ENCODE data around the gene CALHM6. TPM values are rescaled to one million over a fixed set of nuclear protein-coding genes. Genes with fewer than 3 reads are reported as not detected.
A peak's percentile ranks its signal among the peaks of the same experiment; 100 is the strongest.

Gene CALHM6
- total and polyA plus RNA-seq, 10 of the 15 experiments (the other 5 are each of a cell fraction or from before 2014, with no cell fraction given): 0.15 to 3.4 (median 1.3) TPM

GRCh38 chr6:116461932-116462885, 1.0 kb downstream of the CALHM6 start (continued):
- TF ChIP-seq CBFB (IDR thresholded peaks at IDR 0.05; ENCODE audit: low read depth) (0 out of 2 replicates have a peak, but pooled peaks have one; percentile 33), HDAC6 (IDR thresholded peaks at IDR 0.05; ENCODE audit: unreplicated experiment) (peak; percentile 99), RAD21 (IDR thresholded peaks at IDR 0.05; ENCODE audit: insufficient read depth, low read depth, low read length) (no peak), NFXL1 (IDR thresholded peaks at IDR 0.05; ENCODE audit: borderline replicate concordance) (no peak), FOXM1 (IDR thresholded peaks at IDR 0.05; ENCODE audit: low read depth, low read length) (no peak), KDM1A (IDR thresholded peaks at IDR 0.05; ENCODE audit: borderline replicate concordance) (no peak), SMAD5 (IDR thresholded peaks at IDR 0.05; ENCODE audit: low read depth) (no peak), NFYA (IDR thresholded peaks at IDR 0.05; ENCODE audit: borderline replicate concordance, low read depth, low read length) (no peak), NRF1 (conservative IDR thresholded peaks at IDR 0.05; ENCODE audit: low read depth, low read length) (no peak), NFIC (IDR thresholded peaks at IDR 0.05; ENCODE audit: low read depth, low read length) (no peak; the same call in 1 of the 2 replicates), RELA (IDR thresholded peaks at IDR 0.05; ENCODE audit: borderline replicate concordance, partially characterized antibody) (no peak), RCOR1 (conservative IDR thresholded peaks at IDR 0.05; ENCODE audit: low read depth, low read length) (no peak), NR2C2 (IDR thresholded peaks at IDR 0.05; ENCODE audit: borderline replicate concordance, control insufficient read depth, insufficient read length, low read depth) (no peak), PKNOX1 (IDR thresholded peaks at IDR 0.05) (no peak), BHLHE40 (IDR thresholded peaks at IDR 0.05; ENCODE audit: borderline replicate concordance in 1 of 2, low read depth in 2 of 2, low read length in 1 of 2) (peak; percentile 73 to 92), REST (IDR thresholded peaks at IDR 0.05; ENCODE audit: low read depth, low read length) (no peak), GABPA (IDR thresholded peaks at IDR 0.05; ENCODE audit: low read depth) (no peak)
- TF ChIP-seq, protein P1, sequence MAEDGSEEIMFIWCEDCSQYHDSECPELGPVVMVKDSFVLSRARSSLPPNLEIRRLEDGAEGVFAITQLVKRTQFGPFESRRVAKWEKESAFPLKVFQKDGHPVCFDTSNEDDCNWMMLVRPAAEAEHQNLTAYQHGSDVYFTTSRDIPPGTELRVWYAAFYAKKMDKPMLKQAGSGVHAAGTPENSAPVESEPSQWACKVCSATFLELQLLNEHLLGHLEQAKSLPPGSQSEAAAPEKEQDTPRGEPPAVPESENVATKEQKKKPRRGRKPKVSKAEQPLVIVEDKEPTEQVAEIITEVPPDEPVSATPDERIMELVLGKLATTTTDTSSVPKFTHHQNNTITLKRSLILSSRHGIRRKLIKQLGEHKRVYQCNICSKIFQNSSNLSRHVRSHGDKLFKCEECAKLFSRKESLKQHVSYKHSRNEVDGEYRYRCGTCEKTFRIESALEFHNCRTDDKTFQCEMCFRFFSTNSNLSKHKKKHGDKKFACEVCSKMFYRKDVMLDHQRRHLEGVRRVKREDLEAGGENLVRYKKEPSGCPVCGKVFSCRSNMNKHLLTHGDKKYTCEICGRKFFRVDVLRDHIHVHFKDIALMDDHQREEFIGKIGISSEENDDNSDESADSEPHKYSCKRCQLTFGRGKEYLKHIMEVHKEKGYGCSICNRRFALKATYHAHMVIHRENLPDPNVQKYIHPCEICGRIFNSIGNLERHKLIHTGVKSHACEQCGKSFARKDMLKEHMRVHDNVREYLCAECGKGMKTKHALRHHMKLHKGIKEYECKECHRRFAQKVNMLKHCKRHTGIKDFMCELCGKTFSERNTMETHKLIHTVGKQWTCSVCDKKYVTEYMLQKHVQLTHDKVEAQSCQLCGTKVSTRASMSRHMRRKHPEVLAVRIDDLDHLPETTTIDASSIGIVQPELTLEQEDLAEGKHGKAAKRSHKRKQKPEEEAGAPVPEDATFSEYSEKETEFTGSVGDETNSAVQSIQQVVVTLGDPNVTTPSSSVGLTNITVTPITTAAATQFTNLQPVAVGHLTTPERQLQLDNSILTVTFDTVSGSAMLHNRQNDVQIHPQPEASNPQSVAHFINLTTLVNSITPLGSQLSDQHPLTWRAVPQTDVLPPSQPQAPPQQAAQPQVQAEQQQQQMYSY (CRISPR knock-in tag; IDR thresholded peaks at IDR 0.05): no peak

All from GM12878 (cell line).